Epithelial cell of esophagus (primary cell): ENCODE data around the gene ABCE1.

Experiments used
- DNase-seq: peaks from one replicate; pipeline ENCODE4 v3.0.0; 2010; ENCODE audit warnings: low read depth
- H3K4me3 ChIP-seq: 2 replicates; pipeline ENCODE4 v1.5.1; 2011; ENCODE audit warnings: mild to moderate bottlenecking, low read length, control low read depth
- CTCF ChIP-seq: IDR thresholded peaks from 2 replicates; pipeline ENCODE4 v1.5.1; 2011; ENCODE audit warnings: low read depth, mild to moderate bottlenecking, low read length, control low read depth, inconsistent platforms; ENCODE audit not compliant: insufficient read depth; ENCODE audit errors: missing control alignments

Gene ABCE1

GRCh38 chr4:145155268-145155870, 57.3 kb downstream of the ABCE1 start:
- no peak for TF ChIP-seq CTCF
- DNase-seq = no peak
- H3K4me3 ChIP-seq = no peak overlapping the region

GRCh38 chr4:145156986-145157385, 58.9 kb downstream of the ABCE1 start:
- no peak for DNase-seq
- TF ChIP-seq CTCF = no peak

GRCh38 chr4:145161549-145161948, 63.4 kb downstream of the ABCE1 start:
- no peak overlapping the region for H3K4me3 ChIP-seq
- no peak for TF ChIP-seq CTCF
- no peak for DNase-seq

More at GRCh38 chr4:145156986-145157385, 58.9 kb downstream of the ABCE1 start:
- H3K4me3 ChIP-seq = no peak overlapping the region

GRCh38 chr4:145167887-145168286, 69.8 kb downstream of the ABCE1 start:
- no peak for TF ChIP-seq CTCF
- no peak overlapping the region for H3K4me3 ChIP-seq
- no peak for DNase-seq

- DNase-seq = no peak
- TF ChIP-seq CTCF = no peak
- no peak overlapping the region for H3K4me3 ChIP-seq
Observed at GRCh38 chr4:145168581-145169187, 70.6 kb downstream of the ABCE1 start.

GRCh38 chr4:145170223-145170622, 72.1 kb downstream of the ABCE1 start:
- no peak for TF ChIP-seq CTCF
- no peak overlapping the region for H3K4me3 ChIP-seq
- no peak for DNase-seq

- DNase-seq = no peak
- TF ChIP-seq CTCF = no peak
- no peak overlapping the region for H3K4me3 ChIP-seq
Observed at GRCh38 chr4:145171911-145172310, 73.8 kb downstream of the ABCE1 start.
